UCSD-AML1 (cell line): ENCODE data around the gene FOXM1.
"Not testable (repeated sequence)": the region's sequence is repeated elsewhere in the genome, so short reads cannot be mapped to it uniquely, and the experiment has no call there.

Experiments
- DNase-seq: peaks from one replicate; lab custom pipeline; 2025; ENCODE audit not compliant: unreplicated experiment; lab: John Stamatoyannopoulos, UW

The FOXM1 gene

DNA sequence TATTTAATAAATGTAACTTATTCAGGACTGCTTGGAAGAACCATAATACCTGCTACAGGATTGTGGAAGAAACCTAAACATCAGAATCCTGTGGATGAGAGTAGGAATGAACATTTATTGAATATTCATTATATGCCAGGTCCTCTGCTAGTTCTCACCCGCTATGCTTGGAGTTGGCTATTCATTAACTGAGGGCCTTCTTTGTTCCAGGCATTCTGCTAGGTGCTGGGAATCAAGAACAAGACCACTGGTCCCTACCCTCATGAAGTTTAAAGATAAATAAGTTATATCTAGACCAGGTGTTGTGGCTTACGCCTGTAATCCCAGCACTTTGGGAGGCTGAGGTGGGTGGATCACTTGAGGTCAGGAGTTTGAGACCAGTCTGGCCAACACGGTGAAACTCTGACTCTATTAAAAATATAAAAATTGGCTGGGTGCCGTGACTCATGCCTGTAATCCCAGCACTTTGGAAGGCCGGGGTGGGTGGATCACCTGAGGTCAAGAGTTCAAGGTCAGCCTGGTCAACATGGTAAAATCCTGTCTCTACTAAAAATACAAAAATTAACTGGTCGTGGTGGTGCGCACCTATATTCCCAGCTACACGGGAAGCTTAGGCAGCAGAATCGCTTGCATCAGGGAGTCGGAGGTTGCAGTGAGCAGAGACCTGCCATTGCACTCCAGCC lies 9.9 kb upstream of the FOXM1 start:
- DNase-seq, result no peak

DNA sequence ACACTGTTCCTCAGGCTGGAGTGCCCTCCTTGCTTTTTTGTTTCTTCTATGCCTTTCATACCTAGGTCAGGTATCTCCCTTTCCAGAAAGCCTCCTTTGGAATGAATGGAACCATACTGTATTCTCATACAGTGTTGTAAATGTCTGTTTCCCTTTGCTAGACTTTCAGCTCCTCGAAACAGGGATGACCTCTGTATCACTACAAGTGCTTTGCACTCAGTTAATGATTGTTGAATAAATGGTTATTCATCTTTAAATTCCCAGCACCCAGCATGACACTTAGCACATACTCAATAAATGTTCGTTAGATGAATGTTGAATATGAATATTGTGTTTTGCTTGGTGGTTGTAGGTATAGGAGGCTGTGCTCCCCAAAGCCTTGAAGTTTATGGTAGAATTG lies 7.8 kb upstream of the FOXM1 start:
- no peak for DNase-seq

DNA sequence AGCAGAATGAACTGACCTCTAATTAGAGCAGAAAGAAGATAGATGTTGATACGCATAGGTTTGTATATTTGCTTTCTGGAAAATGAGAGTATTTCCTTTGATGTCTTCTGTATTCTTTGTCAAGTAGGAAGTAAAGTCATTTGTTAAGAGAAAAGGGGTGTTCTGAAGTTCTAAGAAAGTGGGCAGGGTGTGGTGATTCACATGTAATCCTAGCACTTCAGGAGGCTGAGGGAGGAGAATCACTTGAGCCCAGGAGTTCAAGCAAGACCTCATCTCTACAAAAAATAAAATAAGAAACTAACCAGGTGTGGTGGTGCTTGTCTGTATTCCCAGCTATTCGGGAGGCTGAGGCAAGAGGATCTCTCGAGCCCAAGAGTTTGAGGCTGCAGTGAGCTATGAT lies 2.9 kb upstream of the FOXM1 start:
- no peak for DNase-seq

DNA sequence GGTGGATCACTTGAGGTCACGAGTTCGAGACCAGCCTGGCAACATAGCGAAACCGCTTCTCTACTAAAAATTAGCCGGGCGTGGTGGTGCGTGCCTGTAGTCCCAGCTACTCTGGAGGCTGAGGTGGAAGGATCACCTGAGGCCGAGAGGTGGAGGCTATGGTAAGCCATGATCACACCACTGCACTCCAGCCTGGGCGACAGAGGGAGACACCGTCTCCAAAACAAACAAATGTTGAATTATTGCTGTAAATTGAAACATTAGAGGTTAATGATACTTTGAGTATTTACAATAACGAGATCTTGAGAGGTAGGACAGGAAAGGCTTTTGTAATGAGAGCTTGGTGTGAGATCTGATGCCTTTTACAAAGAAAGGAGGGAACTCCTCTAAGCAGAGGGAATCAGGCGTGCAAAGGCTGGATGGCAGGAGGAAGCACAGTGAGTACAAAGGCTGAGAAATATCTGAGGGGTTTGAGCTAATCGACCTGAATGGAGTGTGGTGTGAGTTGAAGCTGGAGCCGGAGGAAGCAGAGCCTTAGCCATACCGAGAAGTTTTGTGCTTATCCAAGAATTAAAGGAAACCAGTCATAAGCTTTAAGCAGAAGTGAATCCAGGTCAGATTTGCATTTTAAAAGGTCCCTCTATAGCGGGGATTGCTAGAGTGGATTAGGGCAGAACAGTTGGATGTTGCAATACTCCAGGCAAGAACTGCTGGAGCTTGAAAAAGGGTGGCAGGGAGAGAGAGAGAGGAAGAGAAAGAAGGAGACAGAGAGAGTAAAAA lies 1.2 kb upstream of the FOXM1 start:
- peak; percentile 19 for DNase-seq

DNA sequence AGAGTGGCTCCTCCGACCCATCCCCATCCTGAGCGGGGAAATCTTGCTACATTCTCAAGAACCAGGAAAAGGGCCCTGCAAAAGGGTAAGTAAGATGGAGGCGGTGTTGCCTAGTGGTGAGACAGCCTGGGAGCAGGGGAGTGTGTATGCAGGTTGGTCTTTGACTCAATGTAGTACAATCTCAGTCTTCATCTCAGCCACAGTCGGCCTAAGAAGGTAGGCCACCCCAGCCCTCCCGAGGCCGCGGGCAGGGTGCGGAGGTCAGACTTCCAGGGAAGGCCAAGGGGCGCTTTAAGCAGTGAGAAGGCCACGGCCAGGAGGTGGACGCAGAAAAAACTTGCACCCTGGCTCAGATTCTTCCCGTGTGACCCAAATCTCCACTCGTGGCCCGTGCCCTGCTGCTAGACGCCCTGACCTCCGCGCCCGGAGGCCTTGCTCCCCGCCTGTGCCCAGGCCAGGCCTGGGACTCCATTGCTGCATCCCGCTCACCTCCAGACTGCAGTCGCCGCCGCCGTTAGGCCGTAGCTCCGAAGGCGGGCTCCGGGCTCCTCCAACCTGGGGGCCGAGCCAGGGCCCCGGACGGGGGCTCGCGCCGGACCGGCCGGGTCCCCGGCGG lies 435 bp downstream of the FOXM1 start:
- no peak for DNase-seq

DNA sequence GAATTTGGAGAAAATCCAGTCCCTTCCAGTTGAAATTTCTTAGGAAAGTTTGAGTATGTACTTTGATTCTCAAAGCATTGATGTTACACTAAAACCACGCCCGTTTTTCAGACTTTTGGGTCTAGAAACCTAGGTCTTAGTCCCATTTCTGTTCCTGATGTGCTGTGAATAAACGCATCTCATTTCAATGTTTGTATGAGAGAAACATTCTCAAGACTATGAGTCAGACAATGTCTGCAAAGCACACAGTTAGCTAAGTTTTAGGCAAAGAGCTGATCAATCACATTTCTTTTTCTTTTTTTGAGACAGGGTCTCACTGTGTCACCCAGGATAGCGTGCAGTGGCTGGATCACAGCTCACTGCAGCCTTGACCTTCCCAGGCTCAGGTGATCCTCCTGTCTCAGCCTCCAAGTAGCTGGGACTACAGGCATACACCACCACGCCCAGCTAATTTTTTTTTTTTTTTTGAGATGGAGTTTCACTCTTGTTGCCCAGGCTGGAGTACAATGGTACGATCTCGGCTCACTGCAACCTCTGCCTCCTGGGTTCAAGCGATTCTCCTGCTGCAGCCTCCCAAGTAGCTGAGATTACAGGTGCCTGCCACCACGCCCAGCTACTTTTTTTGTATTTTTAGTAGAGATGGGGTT lies 7.9 kb downstream of the FOXM1 start:
- DNase-seq, result not testable (repeated sequence)

DNA sequence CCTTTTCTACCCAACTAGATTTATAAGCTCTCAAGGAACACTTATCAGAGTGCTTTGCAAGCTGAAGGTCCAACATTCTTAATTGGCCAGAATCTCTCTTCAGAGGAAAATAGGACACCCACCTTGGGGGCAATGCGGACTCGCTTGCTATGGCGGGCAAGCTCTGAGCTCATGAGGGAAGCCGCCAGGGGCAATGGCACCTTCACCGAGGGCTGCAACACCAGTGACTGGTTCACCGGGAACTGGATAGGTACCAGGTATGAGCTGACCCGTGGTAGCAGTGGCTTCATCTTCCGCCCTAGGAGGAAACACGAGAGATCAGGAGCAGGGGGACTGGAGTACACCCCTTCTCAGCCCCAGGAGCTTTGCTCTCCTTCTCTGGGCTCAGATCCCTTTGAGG lies 12.8 kb downstream of the FOXM1 start:
- DNase-seq, result no peak

DNA sequence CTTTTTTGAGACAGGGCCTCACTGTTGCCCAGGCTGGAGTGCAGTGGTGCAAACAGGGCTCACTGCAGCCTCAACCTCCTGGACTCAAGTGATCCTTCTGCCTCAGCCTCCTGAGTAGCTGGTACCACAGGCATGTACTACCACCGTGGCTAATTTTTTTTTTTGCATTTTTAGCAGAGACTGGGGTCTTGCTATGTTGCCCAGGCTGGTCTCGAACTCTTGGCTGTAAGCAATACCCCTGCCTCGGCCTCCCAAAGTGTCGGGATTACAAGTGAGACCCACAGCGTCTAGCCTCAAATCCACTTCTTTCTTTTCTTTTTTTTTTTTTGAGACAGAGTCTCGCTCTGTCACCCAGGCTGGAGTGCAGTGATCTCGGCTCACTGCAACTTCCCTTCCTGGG lies 13.6 kb downstream of the FOXM1 start:
- not testable (repeated sequence) for DNase-seq

DNA sequence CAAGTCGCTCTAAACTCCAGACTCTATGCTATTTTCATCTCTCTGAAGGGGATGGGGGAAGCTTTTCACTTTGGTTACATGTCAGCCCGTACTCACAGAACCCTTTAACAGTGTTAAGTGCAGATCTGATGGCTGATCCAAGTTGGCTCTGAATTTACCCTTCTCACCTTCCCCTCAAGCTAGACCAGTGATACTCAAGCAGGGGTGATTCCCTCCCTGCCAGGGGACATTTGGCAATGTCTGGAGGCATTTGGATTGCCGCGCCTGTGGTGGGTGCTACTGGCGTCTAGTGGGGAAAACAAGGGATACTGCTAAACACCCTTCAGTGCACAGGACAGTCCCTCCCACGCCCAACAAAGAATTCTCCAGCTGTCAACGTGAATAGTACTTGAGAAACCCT lies 14.1 kb downstream of the FOXM1 start:
- DNase-seq, result no peak

DNA sequence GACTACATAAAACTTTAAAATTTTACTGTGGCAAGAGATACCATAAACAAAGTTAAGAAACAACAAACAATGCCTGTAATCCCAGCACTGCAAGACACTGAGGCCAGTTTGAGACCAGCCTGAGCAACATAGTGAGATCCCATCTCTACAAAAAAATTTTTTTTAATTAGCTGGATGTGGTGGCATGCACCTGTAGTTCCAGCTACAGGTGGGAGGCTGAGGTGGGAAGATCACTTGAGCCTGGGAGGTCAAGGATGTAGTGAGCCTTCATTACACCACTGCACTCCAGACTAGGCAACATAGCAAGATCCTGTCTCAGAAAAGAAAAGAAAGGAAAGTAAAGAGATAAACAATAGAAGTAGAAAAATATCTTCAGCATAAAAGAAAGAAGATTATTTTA lies 16.8 kb downstream of the FOXM1 start:
- no peak for DNase-seq

DNA sequence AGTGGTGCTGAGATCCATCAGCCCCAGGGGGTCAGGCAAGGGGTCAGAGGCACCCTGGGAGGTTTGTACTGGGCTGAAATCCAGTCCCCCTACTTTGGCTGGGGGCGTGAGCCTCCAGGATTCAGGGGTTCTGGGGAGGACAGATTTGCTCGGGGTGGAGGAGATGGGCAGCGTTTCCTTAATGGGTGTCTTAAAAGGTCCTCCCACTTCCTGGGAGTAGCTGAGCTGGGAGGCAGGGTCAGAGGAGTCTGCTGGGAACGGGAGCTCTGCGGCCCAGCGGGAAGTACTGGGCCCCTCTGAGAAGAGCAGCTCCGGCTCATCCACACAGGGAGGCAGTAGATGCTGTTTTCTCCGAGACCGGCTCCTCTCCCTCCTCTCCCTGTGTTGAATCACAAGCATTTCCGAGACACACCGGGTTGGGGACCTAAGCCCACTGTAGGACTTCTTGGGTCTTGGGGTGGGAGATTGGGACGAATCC lies 18.0 kb downstream of the FOXM1 start:
- DNase-seq, result no peak

DNA sequence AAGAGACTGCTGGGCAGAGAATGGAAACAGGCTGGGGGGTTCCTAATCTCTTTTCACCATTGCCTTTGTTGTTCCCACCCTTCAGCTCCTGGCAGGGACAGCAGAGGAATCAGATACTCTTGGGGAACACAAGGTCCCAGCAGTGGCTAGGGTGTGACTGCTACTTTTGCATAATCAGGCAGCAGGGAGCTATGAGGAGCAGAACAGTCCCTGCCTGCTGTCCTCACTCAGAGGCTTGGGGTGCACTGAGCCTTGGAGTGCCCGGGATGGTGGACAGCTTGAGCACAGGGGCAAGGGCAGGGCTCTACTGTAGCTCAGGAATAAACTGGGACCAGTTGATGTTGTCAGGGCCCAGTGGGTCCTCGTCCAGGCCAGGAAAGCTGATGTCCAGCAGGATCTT lies 18.6 kb downstream of the FOXM1 start:
- DNase-seq, result no peak

DNA sequence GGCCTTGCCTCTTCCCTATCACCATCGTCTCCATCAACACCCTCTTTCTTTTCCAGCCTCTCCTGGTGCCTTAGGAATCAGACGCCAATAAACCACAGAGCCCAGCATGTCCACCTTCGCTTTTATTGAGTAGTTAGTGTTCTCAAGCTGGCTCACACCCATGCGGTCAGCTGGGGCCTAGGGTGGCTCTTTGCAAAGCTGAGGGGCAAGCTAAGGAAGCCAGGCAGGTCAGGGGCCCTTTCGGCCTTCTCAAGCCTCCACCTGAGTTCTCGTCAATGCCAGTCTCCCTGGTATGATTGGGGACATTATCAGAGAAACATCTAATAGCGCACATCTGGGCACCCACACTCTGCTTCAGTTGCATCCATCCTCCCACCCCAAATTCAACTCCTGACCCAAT lies 19.4 kb downstream of the FOXM1 start:
- no peak for DNase-seq

DNA sequence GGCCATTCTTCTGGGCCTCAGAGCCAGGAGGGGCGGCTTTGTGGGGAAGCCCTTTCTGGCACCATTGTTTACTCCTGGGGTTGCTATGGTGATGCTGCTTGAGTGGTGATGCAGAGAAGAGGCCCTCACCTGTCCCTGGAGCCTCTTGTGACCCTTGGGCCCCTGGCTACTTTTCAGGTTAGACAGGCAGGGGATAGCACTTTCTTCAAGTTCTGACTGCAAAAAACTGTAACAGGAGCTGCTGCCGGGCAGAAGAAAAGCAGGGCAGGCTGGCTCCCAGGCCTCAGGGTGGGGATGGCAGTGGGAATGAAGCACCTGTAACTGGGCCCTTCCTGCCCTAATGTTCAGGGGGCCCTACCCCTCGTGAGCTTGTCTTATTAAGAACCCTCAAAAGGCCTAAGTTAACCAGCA lies 19.9 kb downstream of the FOXM1 start, which contains the start of gene TEX52:
Gene TEX52 (minus strand): TSS at position 19 of the 411 bp plus-strand sequence. CDS start 13 bp downstream, at position 6.
- no peak for DNase-seq

DNA sequence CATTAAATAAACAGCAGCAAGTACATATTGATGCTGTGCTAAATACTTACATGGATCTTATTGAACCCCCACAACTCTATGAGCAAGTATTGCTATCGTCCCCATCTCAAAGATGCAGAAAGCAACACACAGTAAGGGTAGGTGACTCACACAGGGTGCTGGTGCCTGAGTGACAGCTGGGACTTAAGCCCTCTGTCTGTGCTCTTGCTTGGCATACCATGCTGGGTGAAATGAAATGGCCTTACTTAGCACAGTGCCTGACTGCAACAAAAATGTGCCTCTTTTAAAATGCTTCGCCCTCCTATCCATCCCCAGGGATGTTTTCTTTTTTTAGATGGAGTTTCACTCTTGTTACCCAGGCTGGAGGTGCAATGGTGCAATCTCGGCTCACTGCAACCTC lies 20.9 kb downstream of the FOXM1 start:
- DNase-seq, result no peak

DNA sequence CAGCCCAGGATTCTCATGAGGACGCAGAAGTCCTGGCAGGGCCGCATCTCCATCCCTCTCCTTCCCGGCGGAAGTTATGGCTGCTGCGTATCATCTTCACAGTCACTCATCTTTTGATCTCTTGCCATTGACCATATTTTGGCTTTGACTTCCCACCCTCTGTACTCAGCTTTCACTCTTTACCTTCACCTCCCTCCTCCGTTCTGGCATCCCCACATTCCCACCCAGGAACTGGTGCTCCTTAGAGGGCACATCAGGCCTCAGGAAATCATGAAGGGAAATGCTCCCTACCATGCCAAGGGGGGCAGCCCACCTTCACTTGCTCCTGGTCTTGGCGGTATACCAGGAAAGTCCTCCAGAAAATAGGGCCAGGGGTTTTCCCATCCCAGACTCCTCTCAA lies 21.4 kb downstream of the FOXM1 start:
- no peak for DNase-seq

DNA sequence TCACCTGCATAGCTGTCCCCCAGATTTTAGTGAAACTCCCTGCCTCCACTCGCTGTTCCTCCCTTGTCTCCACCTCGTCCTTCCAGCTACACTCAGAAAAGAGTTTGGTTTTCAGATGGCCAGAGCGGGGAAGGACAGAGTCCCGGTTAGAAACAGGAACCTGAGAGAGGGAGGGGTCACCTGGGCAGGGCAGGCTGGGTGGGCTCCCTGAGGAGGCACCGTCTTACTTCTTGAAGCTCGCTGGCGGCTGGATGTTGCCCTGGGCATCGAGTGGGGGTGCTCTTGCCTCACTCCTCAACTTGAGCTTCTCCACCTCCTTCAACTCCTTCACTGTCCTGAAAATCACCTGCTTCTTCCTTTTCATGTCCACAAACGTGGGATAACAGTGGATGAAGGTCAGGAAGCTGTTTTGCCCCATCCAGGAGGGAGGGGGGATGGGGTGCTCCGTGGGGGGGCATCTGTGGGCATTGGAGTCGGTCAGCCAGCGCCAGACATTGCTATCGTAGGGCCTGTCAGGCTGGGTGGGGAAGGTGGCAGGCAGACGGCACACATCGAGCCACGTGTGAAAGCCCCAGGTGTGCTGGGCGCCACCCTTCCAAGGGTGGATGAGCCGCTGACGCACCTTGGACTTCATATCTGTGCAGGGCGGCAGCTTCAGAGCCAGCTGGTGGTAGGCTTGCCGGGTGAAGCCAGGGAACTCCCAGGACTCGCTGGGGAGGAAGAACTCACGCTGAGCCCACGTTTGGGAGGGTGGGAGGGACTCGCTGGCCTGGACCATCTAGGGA lies 22.1 kb downstream of the FOXM1 start:
- no peak for DNase-seq

DNA sequence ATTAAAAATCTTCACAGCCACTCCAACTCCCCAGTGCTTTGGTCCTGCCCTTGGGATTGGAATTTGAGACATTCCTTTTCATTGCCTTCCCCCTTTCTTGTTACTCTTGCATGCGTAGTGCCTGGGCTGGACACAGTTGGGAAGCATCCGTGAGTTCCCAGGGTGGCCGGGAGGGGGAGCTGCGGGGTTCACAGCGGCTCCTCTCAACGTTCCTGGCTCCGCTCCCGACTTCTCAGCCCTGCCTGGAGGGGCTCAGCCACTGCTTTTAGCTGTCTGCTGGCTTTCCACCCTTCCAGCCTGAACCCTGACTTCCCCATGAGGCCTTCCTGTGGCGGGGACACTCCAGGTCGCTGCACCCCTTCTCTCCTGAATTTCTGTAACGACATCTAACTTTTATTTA lies 23.3 kb downstream of the FOXM1 start:
- peak; percentile 35 for DNase-seq

DNA sequence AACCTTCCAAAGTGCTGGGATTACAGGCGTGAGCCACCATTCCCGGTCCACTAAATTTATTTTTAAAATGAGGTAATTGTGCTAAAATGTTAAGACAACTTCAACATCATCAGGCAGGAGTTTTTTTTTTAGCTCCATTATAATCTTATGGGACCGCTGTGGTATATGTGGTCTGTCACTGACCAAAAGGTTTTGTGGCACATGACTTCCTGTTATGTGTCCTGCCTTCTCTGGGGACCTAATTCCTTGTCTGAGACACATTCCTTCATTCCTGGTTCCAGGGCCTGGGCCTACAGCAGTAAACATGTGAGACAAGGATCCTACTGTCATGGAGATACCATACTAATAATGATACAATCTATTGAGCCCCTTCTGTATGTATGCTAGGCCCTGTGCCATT lies 25.0 kb downstream of the FOXM1 start:
- DNase-seq, result no peak

DNA sequence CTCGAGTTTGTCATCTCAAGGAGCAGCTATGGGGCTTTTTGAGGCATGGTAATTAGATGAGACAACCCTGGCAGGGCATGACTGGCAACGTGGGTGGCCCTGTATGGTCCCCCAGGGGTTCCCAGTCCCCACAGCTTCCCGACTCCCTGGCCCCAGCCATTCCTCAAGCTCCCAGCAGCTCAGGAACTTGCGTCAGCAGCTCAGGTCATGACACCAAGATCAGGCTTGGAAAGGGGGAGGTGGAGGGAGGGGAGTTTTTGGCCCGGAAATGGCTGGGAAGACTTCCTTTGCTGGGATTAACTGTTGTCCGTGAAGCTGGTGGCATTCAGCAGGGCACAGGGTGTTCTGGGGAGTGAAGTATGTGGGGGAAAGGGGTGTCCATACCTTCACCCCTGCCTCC lies 31.7 kb downstream of the FOXM1 start:
- peak; percentile 18 for DNase-seq

DNA sequence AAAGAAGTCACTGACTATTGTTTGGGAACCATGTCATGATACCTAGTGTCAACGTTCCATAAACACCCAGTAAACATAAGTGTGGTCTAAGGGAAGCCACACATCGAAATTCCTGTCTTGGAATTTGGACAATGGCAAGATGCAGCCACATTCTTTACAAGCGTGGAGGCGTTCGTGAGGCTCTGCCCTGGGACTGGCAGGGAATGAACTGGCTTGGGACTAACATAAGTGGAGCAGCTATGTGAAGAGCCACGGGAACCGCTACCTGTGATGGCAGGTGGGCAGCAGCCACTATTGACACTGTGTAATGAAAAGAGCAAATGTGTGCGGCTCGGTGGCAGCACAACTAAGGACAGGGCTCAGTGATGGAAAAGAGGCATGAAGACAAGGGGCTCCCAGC lies 32.2 kb downstream of the FOXM1 start:
- no peak for DNase-seq
